Cerebellar cortex (tissue), 1 donor: Measurements from ENCODE around the gene SDF2L1.
"Not testable (repeated sequence)": the region's sequence is repeated elsewhere in the genome, so short reads cannot be mapped to it uniquely, and the experiment has no call there.

Source experiments
- DNase-seq: peaks from one replicate; pipeline ENCODE4 v3.0.0-alpha.2; 2015; ENCODE audit warnings: low spot score

The SDF2L1 gene

GRCh38 chr22:21661991-21662390, 19.9 kb downstream of the SDF2L1 start:
- DNase-seq, result no peak

- no peak for DNase-seq
Observed at GRCh38 chr22:21663738-21664137, 21.6 kb downstream of the SDF2L1 start.

GRCh38 chr22:21665047-21665851, 23.1 kb downstream of the SDF2L1 start:
- DNase-seq, result no peak

- no peak for DNase-seq
Observed at GRCh38 chr22:21666786-21667185, 24.7 kb downstream of the SDF2L1 start.

GRCh38 chr22:21669026-21669425, 26.9 kb downstream of the SDF2L1 start:
- DNase-seq, result no peak

GRCh38 chr22:21672107-21672629, 30.1 kb downstream of the SDF2L1 start:
- no peak for DNase-seq

- DNase-seq, result no peak
Observed at GRCh38 chr22:21673534-21674321, 31.6 kb downstream of the SDF2L1 start.

- no peak for DNase-seq
Observed at GRCh38 chr22:21674638-21675245, 32.6 kb downstream of the SDF2L1 start.

GRCh38 chr22:21677606-21678443, 35.7 kb downstream of the SDF2L1 start:
- no peak for DNase-seq

- DNase-seq, result not testable (repeated sequence)
Observed at GRCh38 chr22:21678842-21679241, 36.7 kb downstream of the SDF2L1 start.

- DNase-seq, result no peak
Observed at GRCh38 chr22:21679383-21679782, 37.3 kb downstream of the SDF2L1 start.

GRCh38 chr22:21680830-21681565, 38.9 kb downstream of the SDF2L1 start:
- no peak for DNase-seq

- no peak for DNase-seq
Observed at GRCh38 chr22:21681566-21682370, 39.7 kb downstream of the SDF2L1 start.

GRCh38 chr22:21682385-21683175, 40.5 kb downstream of the SDF2L1 start:
- no peak for DNase-seq

GRCh38 chr22:21683401-21683811, 41.3 kb downstream of the SDF2L1 start:
- no peak for DNase-seq

GRCh38 chr22:21684492-21685163, 42.5 kb downstream of the SDF2L1 start:
- no peak for DNase-seq

- DNase-seq, result no peak
Observed at GRCh38 chr22:21685164-21685513, 43.0 kb downstream of the SDF2L1 start.

- DNase-seq, result no peak
Observed at GRCh38 chr22:21686193-21686608, 44.1 kb downstream of the SDF2L1 start.
